Measurements from ENCODE around the gene RTN3. TPM values are rescaled to one million over a fixed set of nuclear protein-coding genes. Genes with fewer than 3 reads are reported as not detected.
A peak's percentile ranks its signal among the peaks of the same experiment; 100 is the strongest.

Gene RTN3
- total and polyA plus RNA-seq, 9 of the 15 experiments (the other 6 are each of a cell fraction or from before 2014, with no cell fraction given): 41.6 to 169 (median 93.5) TPM

DNA sequence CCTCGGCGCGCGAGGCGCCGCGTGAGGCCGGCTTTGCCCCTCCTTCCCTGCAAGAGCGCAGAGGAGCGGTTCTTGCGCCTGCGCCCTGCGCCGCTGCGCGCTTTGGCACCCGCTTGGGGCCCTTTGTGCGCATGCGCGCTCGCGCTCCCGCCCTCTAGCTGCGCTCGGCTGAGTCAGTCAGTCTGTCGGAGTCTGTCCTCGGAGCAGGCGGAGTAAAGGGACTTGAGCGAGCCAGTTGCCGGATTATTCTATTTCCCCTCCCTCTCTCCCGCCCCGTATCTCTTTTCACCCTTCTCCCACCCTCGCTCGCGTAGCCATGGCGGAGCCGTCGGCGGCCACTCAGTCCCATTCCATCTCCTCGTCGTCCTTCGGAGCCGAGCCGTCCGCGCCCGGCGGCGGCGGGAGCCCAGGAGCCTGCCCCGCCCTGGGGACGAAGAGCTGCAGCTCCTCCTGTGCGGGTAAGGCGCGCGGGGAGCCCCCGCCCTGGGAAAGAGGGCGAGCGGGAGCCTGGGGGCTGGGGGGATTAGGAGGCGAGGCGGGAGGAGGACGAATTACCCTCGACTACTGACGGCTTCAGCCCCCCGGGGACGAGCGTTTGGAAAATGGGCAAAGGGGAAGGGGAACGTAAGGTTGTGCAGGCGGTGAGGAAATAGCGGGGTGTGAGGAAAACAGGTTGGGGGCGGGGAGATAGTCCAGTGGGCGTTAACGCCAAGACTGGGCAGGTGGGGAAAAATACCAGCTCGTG lies at the start of gene RTN3 (continued):
- TF ChIP-seq, protein P1, sequence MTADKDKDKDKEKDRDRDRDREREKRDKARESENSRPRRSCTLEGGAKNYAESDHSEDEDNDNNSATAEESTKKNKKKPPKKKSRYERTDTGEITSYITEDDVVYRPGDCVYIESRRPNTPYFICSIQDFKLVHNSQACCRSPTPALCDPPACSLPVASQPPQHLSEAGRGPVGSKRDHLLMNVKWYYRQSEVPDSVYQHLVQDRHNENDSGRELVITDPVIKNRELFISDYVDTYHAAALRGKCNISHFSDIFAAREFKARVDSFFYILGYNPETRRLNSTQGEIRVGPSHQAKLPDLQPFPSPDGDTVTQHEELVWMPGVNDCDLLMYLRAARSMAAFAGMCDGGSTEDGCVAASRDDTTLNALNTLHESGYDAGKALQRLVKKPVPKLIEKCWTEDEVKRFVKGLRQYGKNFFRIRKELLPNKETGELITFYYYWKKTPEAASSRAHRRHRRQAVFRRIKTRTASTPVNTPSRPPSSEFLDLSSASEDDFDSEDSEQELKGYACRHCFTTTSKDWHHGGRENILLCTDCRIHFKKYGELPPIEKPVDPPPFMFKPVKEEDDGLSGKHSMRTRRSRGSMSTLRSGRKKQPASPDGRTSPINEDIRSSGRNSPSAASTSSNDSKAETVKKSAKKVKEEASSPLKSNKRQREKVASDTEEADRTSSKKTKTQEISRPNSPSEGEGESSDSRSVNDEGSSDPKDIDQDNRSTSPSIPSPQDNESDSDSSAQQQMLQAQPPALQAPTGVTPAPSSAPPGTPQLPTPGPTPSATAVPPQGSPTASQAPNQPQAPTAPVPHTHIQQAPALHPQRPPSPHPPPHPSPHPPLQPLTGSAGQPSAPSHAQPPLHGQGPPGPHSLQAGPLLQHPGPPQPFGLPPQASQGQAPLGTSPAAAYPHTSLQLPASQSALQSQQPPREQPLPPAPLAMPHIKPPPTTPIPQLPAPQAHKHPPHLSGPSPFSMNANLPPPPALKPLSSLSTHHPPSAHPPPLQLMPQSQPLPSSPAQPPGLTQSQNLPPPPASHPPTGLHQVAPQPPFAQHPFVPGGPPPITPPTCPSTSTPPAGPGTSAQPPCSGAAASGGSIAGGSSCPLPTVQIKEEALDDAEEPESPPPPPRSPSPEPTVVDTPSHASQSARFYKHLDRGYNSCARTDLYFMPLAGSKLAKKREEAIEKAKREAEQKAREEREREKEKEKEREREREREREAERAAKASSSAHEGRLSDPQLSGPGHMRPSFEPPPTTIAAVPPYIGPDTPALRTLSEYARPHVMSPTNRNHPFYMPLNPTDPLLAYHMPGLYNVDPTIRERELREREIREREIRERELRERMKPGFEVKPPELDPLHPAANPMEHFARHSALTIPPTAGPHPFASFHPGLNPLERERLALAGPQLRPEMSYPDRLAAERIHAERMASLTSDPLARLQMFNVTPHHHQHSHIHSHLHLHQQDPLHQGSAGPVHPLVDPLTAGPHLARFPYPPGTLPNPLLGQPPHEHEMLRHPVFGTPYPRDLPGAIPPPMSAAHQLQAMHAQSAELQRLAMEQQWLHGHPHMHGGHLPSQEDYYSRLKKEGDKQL (CRISPR knock-in tag; IDR thresholded peaks at IDR 0.05; ENCODE audit: borderline replicate concordance): no peak
- TF ChIP-seq ZNF76 (CRISPR knock-in tag; IDR thresholded peaks at IDR 0.05; ENCODE audit: borderline replicate concordance) (no peak), TAL1 (IDR thresholded peaks at IDR 0.05) (no peak), ZNF134 (CRISPR knock-in tag; conservative IDR thresholded peaks at IDR 0.05) (no peak), DEAF1 (CRISPR knock-in tag; IDR thresholded peaks at IDR 0.05) (no peak), SOX6 (IDR thresholded peaks at IDR 0.05) (no peak), ZNF436 (CRISPR knock-in tag; IDR thresholded peaks at IDR 0.05) (no peak), BCOR (IDR thresholded peaks at IDR 0.05) (peak; percentile 73), NCOA6 (IDR thresholded peaks at IDR 0.05) (no peak; the same call in 1 of the 2 replicates), RBM14 (IDR thresholded peaks at IDR 0.05; ENCODE audit: borderline replicate concordance, insufficient read depth, low read depth, low read length) (no peak), KHSRP (IDR thresholded peaks at IDR 0.05) (no peak), ETS2 (tag; IDR thresholded peaks at IDR 0.05; ENCODE audit: borderline replicate concordance, poor library complexity, severe bottlenecking) (no peak), SMARCC2 (IDR thresholded peaks at IDR 0.05; ENCODE audit: low read depth) (0 out of 2 replicates have a peak, but pooled peaks have one; percentile 37), CEBPG (CRISPR knock-in tag; IDR thresholded peaks at IDR 0.05) (peak; percentile 39; the same call in 1 of the 2 replicates), CEBPG (tag; conservative IDR thresholded peaks at IDR 0.05 in 1 of 2, IDR thresholded peaks at IDR 0.05 in 1 of 2) (peak in 1 of 2 experiments; percentile 52; a peak in 1 of 4 replicates), HINFP (tag; conservative IDR thresholded peaks at IDR 0.05; ENCODE audit: low read depth) (no peak), IRF2 (CRISPR knock-in tag; IDR thresholded peaks at IDR 0.05) (no peak), POLR2B (IDR thresholded peaks at IDR 0.05; ENCODE audit: low read depth, partially characterized antibody) (peak; percentile 99)
- TF ChIP-seq, protein P2, sequence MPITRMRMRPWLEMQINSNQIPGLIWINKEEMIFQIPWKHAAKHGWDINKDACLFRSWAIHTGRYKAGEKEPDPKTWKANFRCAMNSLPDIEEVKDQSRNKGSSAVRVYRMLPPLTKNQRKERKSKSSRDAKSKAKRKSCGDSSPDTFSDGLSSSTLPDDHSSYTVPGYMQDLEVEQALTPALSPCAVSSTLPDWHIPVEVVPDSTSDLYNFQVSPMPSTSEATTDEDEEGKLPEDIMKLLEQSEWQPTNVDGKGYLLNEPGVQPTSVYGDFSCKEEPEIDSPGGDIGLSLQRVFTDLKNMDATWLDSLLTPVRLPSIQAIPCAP (CRISPR knock-in tag; IDR thresholded peaks at IDR 0.05; ENCODE audit: borderline replicate concordance): no peak

Measured in K562 (cell line).